ENCODE results near the gene FBXL16.
A peak's percentile ranks its signal among the peaks of the same experiment; 100 is the strongest.
"Not testable (repeated sequence)": the region's sequence is repeated elsewhere in the genome, so short reads cannot be mapped to it uniquely, and the experiment has no call there.

Gene FBXL16, protein sequence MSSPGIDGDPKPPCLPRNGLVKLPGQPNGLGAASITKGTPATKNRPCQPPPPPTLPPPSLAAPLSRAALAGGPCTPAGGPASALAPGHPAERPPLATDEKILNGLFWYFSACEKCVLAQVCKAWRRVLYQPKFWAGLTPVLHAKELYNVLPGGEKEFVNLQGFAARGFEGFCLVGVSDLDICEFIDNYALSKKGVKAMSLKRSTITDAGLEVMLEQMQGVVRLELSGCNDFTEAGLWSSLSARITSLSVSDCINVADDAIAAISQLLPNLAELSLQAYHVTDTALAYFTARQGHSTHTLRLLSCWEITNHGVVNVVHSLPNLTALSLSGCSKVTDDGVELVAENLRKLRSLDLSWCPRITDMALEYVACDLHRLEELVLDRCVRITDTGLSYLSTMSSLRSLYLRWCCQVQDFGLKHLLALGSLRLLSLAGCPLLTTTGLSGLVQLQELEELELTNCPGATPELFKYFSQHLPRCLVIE

GRCh38 chr16:705431-706188 lies at the start of gene FBXL16:
Gene FBXL16 (minus strand): TSS chr16:705801. CDS start chr16:697405, 8,396 bp downstream.
- DNase-seq = peak; percentile 88

DNA sequence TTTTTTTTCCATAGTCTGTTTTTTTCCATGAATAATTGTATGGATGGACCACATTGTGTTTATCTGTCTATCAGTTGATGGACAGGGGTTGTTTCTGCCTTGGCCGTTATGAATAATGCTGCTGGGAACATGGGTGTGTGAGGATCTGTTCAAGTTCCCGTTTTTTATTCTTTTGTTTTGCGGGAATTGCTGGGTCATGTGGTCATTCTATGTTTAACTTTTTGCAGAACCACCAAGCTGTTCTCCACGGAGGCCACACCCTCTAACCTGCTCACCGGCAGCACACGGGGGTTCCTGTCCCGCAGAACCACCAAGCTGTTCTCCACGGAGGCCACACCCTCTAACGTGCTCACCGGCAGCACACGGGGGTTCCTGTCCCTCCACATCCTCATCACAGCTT lies 49.1 kb upstream of the FBXL16 start:
- no peak for DNase-seq

- DNase-seq = not testable (repeated sequence)
Observed at GRCh38 chr16:754121-754607, 48.6 kb upstream of the FBXL16 start.

- DNase-seq = no peak
Observed at GRCh38 chr16:752007-752312, 46.4 kb upstream of the FBXL16 start.

- no peak for DNase-seq
Observed at GRCh38 chr16:751152-752006, 45.8 kb upstream of the FBXL16 start.

DNA sequence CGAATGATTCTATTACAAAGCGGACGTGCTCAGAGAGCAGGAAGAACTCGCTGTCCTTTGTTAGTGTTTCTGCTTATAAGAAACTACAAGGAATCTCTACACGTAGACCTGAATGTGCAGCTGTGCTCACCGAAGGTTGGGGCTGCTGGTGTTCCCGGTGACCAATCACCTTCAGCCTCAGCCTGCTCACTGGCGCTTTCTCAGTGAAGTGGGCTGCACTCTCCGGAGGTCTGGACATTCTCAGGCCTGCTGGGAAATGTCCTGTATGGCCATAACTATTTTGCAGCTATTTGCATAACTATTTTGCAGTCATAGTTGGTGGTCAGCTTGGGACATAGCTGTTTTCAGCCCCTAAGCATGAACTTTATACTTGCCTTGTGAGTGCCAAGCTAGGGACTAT lies 44.9 kb upstream of the FBXL16 start:
- DNase-seq = no peak

GRCh38 chr16:749010-749409 lies 43.4 kb upstream of the FBXL16 start:
- DNase-seq = no peak

GRCh38 chr16:747978-748746 lies 42.6 kb upstream of the FBXL16 start:
- peak; percentile 57 for DNase-seq

GRCh38 chr16:746637-747036 lies 41.0 kb upstream of the FBXL16 start:
- no peak for DNase-seq

DNA sequence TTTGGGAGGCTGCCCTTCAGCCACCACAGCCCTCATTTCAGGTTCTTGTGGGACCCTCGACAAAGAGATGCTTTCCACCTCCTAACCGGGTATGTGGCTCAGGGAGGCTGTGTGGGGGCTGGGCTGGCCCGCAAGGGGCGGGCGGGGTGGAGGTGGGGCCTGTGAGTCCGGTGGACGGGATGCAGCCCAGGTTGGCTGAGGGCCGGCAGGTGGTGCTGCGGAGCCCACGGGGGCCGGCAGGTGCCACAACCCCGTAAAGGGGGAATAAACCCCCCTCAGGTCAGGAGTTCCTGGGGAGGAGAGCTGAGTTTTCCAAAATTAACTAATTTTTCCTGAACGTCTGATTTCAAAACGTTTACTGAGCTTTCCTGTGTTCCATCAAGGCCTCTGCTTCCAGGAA lies 40.1 kb upstream of the FBXL16 start:
- DNase-seq = peak; percentile 67

DNA sequence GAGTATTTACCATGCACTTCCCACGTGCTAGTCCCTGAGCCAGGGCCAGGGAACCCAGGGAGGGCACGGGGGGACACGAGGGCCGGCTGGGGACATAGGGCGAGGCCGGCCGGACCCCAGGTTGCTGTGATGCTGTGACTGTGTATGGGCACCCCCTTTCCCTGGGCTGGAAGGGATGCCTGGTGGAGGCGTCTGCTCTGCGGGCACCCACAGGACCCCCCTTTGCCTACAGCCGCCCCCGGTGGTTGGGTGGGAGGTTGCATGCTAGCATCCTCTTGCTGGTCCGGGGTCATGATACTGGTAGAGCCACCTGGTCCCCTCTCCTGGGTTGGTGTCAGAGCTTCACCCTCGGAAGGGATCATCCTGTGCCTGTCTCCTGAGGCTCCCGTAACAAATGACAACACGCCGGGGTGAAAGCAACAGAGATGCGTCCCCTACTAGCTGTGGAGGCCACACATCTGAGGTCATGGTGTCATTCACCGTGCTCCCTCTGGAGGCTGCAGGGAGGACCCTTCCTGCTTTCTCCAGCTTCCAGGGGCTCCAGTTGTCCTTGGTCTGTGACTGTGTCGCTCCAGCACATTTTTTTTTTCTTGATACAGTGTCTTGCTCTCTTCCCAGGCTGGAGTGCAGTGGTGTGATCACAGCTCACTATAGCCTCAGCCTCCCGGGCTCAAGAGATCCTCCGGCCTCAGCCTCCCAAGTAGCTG lies 38.3 kb upstream of the FBXL16 start:
- no peak for DNase-seq

DNA sequence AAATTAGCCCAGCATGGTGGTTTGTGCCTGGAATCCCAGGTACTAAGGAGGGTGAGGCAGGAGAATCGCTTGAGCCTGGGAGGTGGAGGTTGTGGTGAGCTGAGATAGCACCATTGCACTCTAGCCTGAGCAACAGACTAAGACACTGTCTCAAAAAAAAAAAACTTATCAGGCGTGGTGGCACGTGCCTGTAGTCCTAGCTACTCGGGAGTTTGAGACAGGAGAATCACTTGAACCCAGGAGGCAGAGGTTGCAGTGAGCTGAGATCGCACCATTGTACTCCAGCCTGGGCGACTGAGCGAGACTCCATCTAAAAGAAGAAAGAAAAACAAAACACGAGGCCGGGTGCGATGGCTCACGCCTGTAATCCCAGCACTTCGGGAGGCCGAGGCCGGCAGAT lies 37.3 kb upstream of the FBXL16 start:
- DNase-seq = not testable (repeated sequence)

DNA sequence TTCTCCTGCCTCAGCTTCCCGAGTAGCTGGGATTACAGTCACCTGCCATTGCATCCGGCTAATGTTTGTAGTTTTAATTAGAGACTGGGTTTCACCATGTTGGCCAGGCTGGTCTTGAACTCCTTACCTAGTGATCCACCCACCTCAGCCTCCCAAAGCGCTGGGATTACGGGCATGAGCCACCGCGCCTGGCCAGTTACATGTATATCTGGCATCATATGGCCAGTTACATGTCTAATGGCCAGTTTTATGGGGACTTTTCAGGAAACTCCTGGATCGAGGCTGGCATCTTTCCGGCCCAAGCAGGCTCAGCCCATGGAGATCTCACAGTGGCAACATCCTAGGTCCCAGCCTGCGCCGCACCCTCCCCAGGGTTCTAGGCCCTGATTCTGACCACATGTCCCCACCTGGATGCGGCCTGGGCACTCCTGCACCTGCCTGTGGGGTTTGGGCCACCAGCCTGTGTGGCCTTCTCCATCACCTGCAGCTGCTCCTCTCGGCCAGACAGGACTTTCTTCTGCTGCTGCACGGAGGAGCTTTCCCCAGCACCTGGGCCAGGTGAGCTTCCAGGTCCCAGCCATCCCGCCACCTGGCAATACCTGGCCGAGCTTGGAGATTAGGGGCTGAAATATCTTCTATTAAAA lies 36.5 kb upstream of the FBXL16 start:
- peak; percentile 28 for DNase-seq

- peak; percentile 93 for DNase-seq
Observed at GRCh38 chr16:740764-741505, 35.3 kb upstream of the FBXL16 start, which contains the start of gene CIAO3. Gene CIAO3 (minus strand): TSS chr16:740997. CDS start chr16:740985, 12 bp downstream.

DNA sequence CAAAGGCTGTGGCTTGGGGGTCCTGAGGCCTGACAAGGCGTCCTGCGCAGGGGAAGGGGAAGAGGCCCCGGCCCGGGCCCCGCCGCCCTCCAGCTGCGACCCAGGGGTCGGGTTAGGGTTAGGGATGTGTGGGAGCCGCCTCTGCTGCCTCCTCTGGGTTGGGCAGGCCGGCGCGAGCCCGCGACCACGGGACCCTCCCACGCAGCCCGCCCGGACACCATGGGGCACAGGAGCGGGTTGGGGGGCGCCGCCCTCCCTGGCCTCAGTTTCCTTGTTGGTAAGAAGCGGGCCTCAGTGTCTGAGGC lies 34.8 kb upstream of the FBXL16 start:
- no peak for DNase-seq

DNA sequence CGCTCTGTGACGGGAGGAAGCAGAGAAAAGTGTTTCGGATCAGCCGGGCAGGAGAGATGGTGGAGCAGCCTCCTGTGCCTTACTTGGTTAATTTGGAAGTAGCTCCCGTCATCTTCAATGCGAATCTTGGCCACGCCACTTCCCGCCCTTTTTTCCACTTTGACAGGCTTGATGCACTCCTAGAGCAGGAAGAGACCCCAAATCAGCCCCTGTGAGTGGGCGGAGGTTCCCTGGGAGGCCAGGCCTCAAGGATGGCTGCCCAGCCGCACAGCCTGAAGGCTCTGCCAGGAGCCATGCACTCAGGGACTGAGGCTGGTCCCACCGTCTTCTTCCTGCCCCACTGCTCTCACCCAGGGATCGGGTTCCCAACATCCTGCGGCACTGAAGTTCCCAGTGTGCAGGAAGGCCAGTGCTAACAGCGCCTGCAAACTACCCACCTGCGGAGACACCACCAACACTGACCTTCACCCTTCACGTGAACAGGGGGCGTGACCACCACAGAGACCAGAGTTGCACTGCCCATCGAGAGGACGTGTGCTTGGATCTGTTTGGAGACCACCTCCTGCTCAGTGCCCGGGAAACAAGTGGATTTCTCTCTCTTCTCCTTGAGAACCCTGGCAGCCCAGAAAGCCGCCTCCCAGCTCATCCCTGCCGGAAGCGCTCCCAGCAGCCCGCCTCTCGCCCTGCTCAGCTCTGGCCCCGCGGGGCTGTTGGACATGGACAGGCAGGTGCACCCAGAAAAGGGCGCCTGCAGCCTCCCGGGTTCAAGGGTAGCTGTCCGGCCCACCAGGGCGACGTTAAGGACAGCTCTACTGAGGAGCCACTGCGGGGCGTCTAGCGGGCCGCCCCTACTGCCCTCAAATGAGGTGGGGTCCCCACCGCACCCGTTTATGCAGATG lies 34.2 kb upstream of the FBXL16 start:
- peak; percentile 54 for DNase-seq

GRCh38 chr16:736936-737481 lies 31.4 kb upstream of the FBXL16 start:
- no peak for DNase-seq

- DNase-seq = no peak
Observed at GRCh38 chr16:735982-736453, 30.4 kb upstream of the FBXL16 start.

Measured in NCI-H146 (cell line).